Measurements from ENCODE around the gene C11orf65. TPM values are rescaled to one million over a fixed set of nuclear protein-coding genes. Genes with fewer than 3 reads are reported as not detected.
"Not testable (repeated sequence)": the region's sequence is repeated elsewhere in the genome, so short reads cannot be mapped to it uniquely, and the experiment has no call there.

C11orf65 gene
- total RNA-seq, 1 donor = 0.86 TPM

DNA sequence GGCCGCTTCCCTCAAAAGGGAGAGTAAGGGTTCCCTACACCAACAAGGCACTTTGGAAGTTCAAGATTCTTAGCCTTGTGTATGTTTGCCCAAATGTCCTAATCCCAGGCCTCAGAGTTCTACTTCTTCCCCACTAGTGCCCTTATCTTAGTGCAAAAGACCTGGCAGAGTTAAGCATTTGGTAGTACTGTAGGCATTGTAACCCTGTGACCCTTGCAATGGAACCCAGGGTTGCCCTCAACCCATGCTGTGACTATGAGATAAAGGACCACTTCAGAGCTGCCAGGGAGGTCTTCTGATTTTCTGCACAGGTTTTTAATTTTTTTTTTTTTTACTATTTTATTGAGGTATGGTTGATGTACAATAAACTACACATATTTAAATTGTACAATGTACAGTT is 65.1 kb downstream of the C11orf65 start:
- TF ChIP-seq, protein P1, sequence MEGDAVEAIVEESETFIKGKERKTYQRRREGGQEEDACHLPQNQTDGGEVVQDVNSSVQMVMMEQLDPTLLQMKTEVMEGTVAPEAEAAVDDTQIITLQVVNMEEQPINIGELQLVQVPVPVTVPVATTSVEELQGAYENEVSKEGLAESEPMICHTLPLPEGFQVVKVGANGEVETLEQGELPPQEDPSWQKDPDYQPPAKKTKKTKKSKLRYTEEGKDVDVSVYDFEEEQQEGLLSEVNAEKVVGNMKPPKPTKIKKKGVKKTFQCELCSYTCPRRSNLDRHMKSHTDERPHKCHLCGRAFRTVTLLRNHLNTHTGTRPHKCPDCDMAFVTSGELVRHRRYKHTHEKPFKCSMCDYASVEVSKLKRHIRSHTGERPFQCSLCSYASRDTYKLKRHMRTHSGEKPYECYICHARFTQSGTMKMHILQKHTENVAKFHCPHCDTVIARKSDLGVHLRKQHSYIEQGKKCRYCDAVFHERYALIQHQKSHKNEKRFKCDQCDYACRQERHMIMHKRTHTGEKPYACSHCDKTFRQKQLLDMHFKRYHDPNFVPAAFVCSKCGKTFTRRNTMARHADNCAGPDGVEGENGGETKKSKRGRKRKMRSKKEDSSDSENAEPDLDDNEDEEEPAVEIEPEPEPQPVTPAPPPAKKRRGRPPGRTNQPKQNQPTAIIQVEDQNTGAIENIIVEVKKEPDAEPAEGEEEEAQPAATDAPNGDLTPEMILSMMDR (IDR thresholded peaks at IDR 0.05; ENCODE audit: insufficient read depth, low read depth, low read length) = no peak
- no peak for DNase-seq (ENCODE audit: low read depth)
- no peak overlapping the region for H3K4me3 ChIP-seq (ENCODE audit: low read depth, low read length)

DNA sequence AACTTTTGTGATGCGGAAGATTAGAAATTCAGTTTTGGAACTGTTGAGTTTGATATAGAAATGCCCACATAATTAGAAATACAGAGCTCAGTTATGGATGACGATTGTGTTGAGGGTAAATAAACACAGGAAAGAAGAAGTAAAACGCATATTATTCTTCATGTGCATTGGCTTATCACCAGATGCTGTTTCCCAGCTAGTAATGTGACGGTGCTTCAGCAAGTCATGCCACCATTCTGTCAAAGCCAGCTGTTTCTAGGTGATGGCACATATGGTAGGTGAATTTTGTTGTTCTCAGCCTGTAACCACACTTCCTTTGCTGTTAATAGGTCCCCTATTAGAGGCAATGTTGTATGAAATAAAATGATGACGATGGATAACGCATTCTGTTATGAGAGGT is 68.9 kb downstream of the C11orf65 start:
- TF ChIP-seq, protein P1 (IDR thresholded peaks at IDR 0.05; ENCODE audit: insufficient read depth, low read depth, low read length) = no peak
- H3K4me3 ChIP-seq (ENCODE audit: low read depth, low read length) = no peak overlapping the region
- no peak for DNase-seq (ENCODE audit: low read depth)

DNA sequence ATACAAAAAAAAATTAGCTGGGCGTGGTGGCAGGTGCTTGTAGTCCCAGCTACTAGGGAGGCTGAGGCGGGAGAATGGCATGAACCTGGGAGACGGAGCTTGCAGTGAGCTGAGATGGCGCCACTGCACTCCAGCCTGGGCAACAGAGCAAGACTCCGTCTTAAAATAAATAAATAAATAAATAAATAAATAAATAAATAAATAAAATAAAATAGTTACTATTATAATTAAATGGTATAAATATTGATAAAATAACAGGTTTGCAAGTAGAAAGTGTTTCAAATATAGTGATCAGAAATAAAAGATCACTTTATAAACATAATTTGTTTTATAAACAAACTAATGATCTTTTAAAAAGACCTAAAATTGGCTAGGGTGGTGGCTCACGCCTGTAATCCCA is 70.7 kb downstream of the C11orf65 start:
- not testable (repeated sequence) for DNase-seq (ENCODE audit: low read depth); H3K4me3 ChIP-seq (ENCODE audit: low read depth, low read length)

DNA sequence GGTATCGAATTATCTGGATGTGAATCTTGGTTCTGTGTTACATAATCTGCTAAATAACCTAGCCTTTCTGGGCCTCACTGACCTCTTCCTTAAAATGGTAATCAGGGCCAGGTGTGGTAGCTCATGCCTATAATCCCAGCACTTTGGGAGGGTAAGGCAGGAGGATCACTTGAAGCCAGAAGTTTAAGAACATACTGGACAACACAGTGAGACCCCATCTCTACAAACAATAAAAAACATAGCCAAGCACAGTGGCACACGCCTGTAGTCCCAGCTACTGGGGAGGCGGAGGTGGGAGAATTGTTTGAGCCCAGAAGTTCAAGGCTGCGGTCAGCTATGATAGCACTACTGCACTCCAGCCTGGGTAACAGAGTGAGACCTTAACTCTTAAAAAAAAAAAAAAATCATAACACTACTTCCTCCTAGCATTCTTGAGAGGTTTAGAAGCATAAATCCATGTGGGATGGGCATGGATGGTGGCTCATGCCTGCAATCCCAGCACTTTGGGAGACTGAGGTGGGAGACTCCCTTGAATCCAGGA is 72.5 kb downstream of the C11orf65 start:
- no peak for DNase-seq (ENCODE audit: low read depth)

DNA sequence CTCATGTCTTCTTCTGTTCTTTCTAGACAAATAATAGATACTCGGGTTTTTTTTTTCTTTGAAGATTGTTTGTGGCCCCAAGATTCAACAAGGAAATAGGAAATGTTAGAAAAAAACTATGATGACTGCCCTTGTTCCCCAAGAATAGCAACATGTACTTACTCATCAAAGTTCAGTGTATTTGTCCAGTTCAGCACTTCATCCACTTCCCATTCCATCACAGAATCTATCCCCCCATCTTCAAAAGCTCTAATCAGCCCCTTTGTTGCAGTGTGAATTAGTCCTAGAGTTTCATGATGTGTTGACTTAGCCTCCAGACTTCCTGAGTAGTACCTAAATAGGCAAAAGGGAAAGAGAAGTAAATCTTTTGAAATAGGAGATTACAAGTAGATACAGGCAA is 74.3 kb downstream of the C11orf65 start:
- no peak for DNase-seq (ENCODE audit: low read depth)
- H3K4me3 ChIP-seq (ENCODE audit: low read depth, low read length) = no peak overlapping the region
- TF ChIP-seq, protein P1 (IDR thresholded peaks at IDR 0.05; ENCODE audit: insufficient read depth, low read depth, low read length) = no peak

More for the DNA sequence above, 72.5 kb downstream of the C11orf65 start:
- TF ChIP-seq, protein P1 (IDR thresholded peaks at IDR 0.05; ENCODE audit: insufficient read depth, low read depth, low read length) = no peak
- no peak overlapping the region for H3K4me3 ChIP-seq (ENCODE audit: low read depth, low read length)

DNA sequence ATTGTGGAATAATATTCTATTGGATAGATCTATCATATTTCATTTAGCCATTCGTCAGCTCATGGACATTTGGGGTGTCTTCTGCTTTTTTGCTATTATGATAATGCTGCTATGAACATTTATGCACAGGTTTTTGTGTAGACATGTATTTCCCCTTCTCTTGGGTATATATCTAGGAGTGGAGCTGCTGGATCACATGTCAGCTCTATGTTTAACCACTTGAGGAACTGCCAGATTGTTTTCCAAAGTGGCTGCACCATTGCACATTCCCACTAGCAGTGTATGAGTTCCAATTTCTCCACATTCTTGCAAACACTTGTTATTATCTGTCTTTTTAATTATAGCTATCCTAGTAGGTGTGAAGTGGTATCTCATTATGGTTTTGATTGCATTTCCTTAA is 75.0 kb downstream of the C11orf65 start:
- TF ChIP-seq, protein P1 (IDR thresholded peaks at IDR 0.05; ENCODE audit: insufficient read depth, low read depth, low read length) = no peak
- no peak overlapping the region for H3K4me3 ChIP-seq (ENCODE audit: low read depth, low read length)
- no peak for DNase-seq (ENCODE audit: low read depth)

DNA sequence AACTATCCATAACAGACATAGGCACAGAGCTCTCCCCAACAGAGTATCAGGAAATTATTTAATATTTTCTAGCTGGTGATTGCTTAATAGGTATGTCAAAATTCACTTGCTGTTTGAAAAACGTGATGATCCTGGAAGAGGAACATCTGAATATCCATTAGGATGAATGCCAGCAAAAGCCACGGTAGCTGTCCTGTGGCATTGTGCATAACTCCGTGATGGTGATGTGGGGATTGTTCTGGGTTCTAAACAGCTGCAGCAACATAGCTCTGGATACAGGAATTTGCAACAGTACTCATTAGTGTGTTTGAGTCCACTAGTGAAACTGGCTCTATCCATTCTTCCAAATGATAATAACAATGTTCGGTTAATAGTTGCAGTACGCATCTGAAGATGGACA is 78.8 kb downstream of the C11orf65 start:
- TF ChIP-seq, protein P1 (IDR thresholded peaks at IDR 0.05; ENCODE audit: insufficient read depth, low read depth, low read length) = no peak
- no peak for DNase-seq (ENCODE audit: low read depth)
- H3K4me3 ChIP-seq (ENCODE audit: low read depth, low read length) = no peak overlapping the region

DNA sequence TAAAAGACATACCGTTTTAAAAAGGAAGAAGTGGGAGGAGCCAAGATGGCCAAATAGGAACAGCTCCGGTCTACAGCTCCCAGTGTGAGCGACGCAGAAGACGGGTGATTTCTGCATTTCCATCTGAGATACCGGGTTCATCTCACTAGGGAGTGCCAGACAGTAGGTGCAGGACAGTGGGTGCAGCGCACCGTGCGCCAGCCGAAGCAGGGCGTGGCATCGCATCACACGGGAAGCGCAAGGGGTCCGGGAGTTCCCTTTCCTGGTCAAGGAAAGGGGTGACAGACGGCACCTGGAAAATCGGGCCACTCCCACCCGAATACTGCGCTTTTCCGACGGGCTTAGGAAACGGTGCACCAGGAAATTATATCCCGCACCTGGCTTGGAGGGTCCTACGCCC is 93.8 kb downstream of the C11orf65 start:
- not testable (repeated sequence) for DNase-seq (ENCODE audit: low read depth); H3K4me3 ChIP-seq (ENCODE audit: low read depth, low read length)
